Amniotic epithelial cell (primary cell): ENCODE measurements around the gene GK.

ENCODE experiments used
- DNase-seq: peaks from one replicate; pipeline ENCODE4 v3.0.0-alpha.2; 2010; ENCODE audit warnings: low read depth

GK gene

GRCh38 chrX:30712214-30712613 is 59.0 kb downstream of the GK start:
- no peak for DNase-seq

GRCh38 chrX:30713061-30713525 is 59.9 kb downstream of the GK start:
- peak; percentile 67 for DNase-seq

GRCh38 chrX:30714138-30714537 is 60.9 kb downstream of the GK start:
- DNase-seq, result no peak

- DNase-seq, result no peak
Observed at GRCh38 chrX:30715976-30716375, 62.8 kb downstream of the GK start.

- DNase-seq, result no peak
Observed at GRCh38 chrX:30733852-30734660, 80.8 kb downstream of the GK start.

- DNase-seq, result no peak
Observed at GRCh38 chrX:30734782-30735181, 81.6 kb downstream of the GK start.

- peak; percentile 54 for DNase-seq
Observed at GRCh38 chrX:30735839-30736238, 82.6 kb downstream of the GK start.

GRCh38 chrX:30741545-30741944 is 88.3 kb downstream of the GK start:
- no peak for DNase-seq

- no peak for DNase-seq
Observed at GRCh38 chrX:30748342-30748960, 95.2 kb downstream of the GK start.

GRCh38 chrX:30751497-30751896 is 98.3 kb downstream of the GK start:
- no peak for DNase-seq

- DNase-seq, result no peak
Observed at GRCh38 chrX:30762755-30763154, 109.5 kb downstream of the GK start.

- peak; percentile 1 for DNase-seq
Observed at GRCh38 chrX:30773764-30774163, 120.5 kb downstream of the GK start.

- no peak for DNase-seq
Observed at GRCh38 chrX:30777575-30777974, 124.4 kb downstream of the GK start.

- DNase-seq, result no peak
Observed at GRCh38 chrX:30779453-30780030, 126.3 kb downstream of the GK start.
